ENCODE measurements around the gene MAPK1.
A peak's percentile ranks its signal among the peaks of the same experiment; 100 is the strongest.
"Not testable (repeated sequence)": the region's sequence is repeated elsewhere in the genome, so short reads cannot be mapped to it uniquely, and the experiment has no call there.

The MAPK1 gene

DNA sequence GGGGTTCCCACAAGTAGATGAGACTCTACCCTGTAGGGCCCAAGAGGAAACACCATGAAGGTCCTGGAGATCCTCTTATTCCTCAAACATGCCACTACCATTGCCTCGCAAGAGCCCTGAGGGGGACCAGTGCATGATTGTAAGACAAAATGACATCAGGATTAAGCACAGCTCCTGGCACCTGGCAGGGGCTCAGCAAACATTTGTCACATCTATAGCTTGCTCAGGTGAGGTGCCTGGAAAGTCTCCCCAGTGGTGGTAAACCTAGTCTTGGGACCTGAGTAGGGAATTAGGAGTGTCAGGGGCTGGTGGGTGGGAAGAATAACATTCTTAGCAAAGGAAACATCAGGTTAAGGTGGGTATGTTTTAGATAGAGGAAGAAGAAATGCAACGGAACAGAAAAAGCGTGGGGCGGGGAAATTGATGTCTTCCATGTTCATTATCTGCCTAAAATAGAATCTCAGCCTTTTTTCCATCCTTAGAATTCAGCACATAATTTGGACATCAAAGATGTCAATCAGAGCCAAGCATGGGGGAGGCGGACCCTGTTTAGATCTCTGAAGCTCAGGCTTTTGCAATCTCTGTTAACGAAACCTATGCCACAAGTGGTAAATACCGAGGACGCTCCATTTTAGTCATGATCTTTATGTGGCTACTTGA lies 132.8 kb downstream of the MAPK1 start:
- DNase-seq (ENCODE audit: low read depth), result no peak
- peak overlapping the region; percentile 37 for H3K4me3 ChIP-seq (ENCODE audit: control insufficient read depth, low read depth, low read length)
- no peak for TF ChIP-seq CTCF (conservative IDR thresholded peaks at IDR 0.05; ENCODE audit: control insufficient read depth, insufficient read depth, low read depth, low read length)

- TF ChIP-seq CTCF (conservative IDR thresholded peaks at IDR 0.05; ENCODE audit: control insufficient read depth, insufficient read depth, low read depth, low read length), result no peak
- no peak for DNase-seq (ENCODE audit: low read depth)
- no peak overlapping the region for H3K4me3 ChIP-seq (ENCODE audit: control insufficient read depth, low read depth, low read length)
Observed at GRCh38 chr22:21731503-21731902, 135.9 kb downstream of the MAPK1 start.

- no peak for TF ChIP-seq CTCF (conservative IDR thresholded peaks at IDR 0.05; ENCODE audit: control insufficient read depth, insufficient read depth, low read depth, low read length)
- no peak for DNase-seq (ENCODE audit: low read depth)
- H3K4me3 ChIP-seq (ENCODE audit: control insufficient read depth, low read depth, low read length), result no peak overlapping the region
Observed at GRCh38 chr22:21730535-21731308, 136.7 kb downstream of the MAPK1 start.

- not testable (repeated sequence) for DNase-seq (ENCODE audit: low read depth); H3K4me3 ChIP-seq (ENCODE audit: control insufficient read depth, low read depth, low read length)
Observed at GRCh38 chr22:21729184-21729583, 138.3 kb downstream of the MAPK1 start.

GRCh38 chr22:21728270-21728669 lies 139.2 kb downstream of the MAPK1 start:
- H3K4me3 ChIP-seq (ENCODE audit: control insufficient read depth, low read depth, low read length), result no peak overlapping the region
- TF ChIP-seq CTCF (conservative IDR thresholded peaks at IDR 0.05; ENCODE audit: control insufficient read depth, insufficient read depth, low read depth, low read length), result no peak
- DNase-seq (ENCODE audit: low read depth), result no peak

- no peak overlapping the region for H3K4me3 ChIP-seq (ENCODE audit: control insufficient read depth, low read depth, low read length)
- no peak for DNase-seq (ENCODE audit: low read depth)
- no peak for TF ChIP-seq CTCF (conservative IDR thresholded peaks at IDR 0.05; ENCODE audit: control insufficient read depth, insufficient read depth, low read depth, low read length)
Observed at GRCh38 chr22:21727768-21728167, 139.7 kb downstream of the MAPK1 start.

- H3K4me3 ChIP-seq (ENCODE audit: control insufficient read depth, low read depth, low read length), result no peak overlapping the region
- no peak for TF ChIP-seq CTCF (conservative IDR thresholded peaks at IDR 0.05; ENCODE audit: control insufficient read depth, insufficient read depth, low read depth, low read length)
- DNase-seq (ENCODE audit: low read depth), result no peak
Observed at GRCh38 chr22:21727159-21727558, 140.3 kb downstream of the MAPK1 start.
